Liver (tissue), 9 donors: ENCODE results near the gene SFMBT2. TPM values are rescaled to one million over a fixed set of nuclear protein-coding genes. Genes with fewer than 3 reads are reported as not detected.
"Not testable (repeated sequence)": the region's sequence is repeated elsewhere in the genome, so short reads cannot be mapped to it uniquely, and the experiment has no call there.

Experiments
- DNase-seq: peaks from one replicate; pipeline ENCODE4 v3.0.0-alpha.2; 2017; ENCODE audit warnings: low spot score
- H3K27ac ChIP-seq, 2 donors: one replicate each; pipeline ENCODE4 v1.7.0; 2013; ENCODE audit warnings: inconsistent platforms in 2 of 2, low read length in 2 of 2, control low read depth in 1 of 2, low read depth in 1 of 2, mild to moderate bottlenecking in 1 of 2
- H3K27me3 ChIP-seq, 4 donors: one replicate each; pipeline versions ENCODE4 v1.6.1 to v1.7.0; 2013; ENCODE audit warnings: low read length in 3 of 4, inconsistent platforms in 1 of 4, mild to moderate bottlenecking in 1 of 4, moderate library complexity in 1 of 4; ENCODE audit not compliant: control insufficient read depth in 4 of 4, insufficient read depth in 4 of 4
- H3K36me3 ChIP-seq, 4 donors: one replicate each; pipeline versions ENCODE4 v1.6.1 to v1.7.0; 2013; ENCODE audit warnings: low read length in 3 of 4, mild to moderate bottlenecking in 3 of 4, low read depth in 1 of 4, moderate library complexity in 1 of 4; ENCODE audit not compliant: control insufficient read depth in 4 of 4, insufficient read depth in 3 of 4
- H3K4me1 ChIP-seq, 4 donors: one replicate each; pipeline versions ENCODE4 v1.6.1 to v1.7.0; 2013; ENCODE audit warnings: low read length in 3 of 4, mild to moderate bottlenecking in 3 of 4, moderate library complexity in 1 of 4; ENCODE audit not compliant: control insufficient read depth in 4 of 4, insufficient read depth in 4 of 4
- H3K4me3 ChIP-seq, 3 donors: one replicate each; pipeline versions ENCODE4 v1.6.1 to v1.7.0; 2013; ENCODE audit warnings: low read length in 3 of 3, control low read depth in 1 of 3, low read depth in 1 of 3, mild to moderate bottlenecking in 1 of 3
- H3K9ac ChIP-seq, 2 donors: one replicate each; pipeline ENCODE4 v1.7.0; 2013; ENCODE audit warnings: low read length in 2 of 2, mild to moderate bottlenecking in 2 of 2, moderate library complexity in 2 of 2, control low read depth in 1 of 2, low read depth in 1 of 2
- H3K9me3 ChIP-seq, 4 donors: one replicate each; pipeline versions ENCODE4 v1.6.1 to v1.7.0; 2013; ENCODE audit warnings: low read length in 3 of 4; ENCODE audit not compliant: control insufficient read depth in 4 of 4
- ATF3 ChIP-seq: IDR thresholded peaks from 2 replicates; pipeline ENCODE4 v1.6.1; 2016; ENCODE audit warnings: antibody characterized with exemption
- EGR1 ChIP-seq, 2 donors: IDR thresholded peaks; 2 replicates each; pipeline ENCODE4 v1.6.1; 2016 to 2018; ENCODE audit warnings: antibody characterized with exemption in 2 of 2, low read depth in 2 of 2
- FOXA1 ChIP-seq: IDR thresholded peaks from 2 replicates; pipeline ENCODE4 v1.6.1; 2016; ENCODE audit warnings: antibody characterized with exemption
- FOXA2 ChIP-seq: IDR thresholded peaks from 2 replicates; pipeline ENCODE4 v1.6.1; 2016; ENCODE audit warnings: antibody characterized with exemption
- GABPA ChIP-seq, 2 donors: IDR thresholded peaks in 1 of 2; conservative IDR thresholded peaks in 1 of 2; 2 replicates each; pipeline ENCODE4 v1.6.1; 2016; ENCODE audit warnings: antibody characterized with exemption in 2 of 2, mild to moderate bottlenecking in 1 of 2, moderate library complexity in 1 of 2
- HNF4A ChIP-seq, 2 donors: conservative IDR thresholded peaks; 2 replicates each; pipeline ENCODE4 v1.6.1; 2016; ENCODE audit warnings: antibody characterized with exemption in 2 of 2, mild to moderate bottlenecking in 2 of 2
- JUND ChIP-seq, 2 donors: IDR thresholded peaks; 2 replicates each; pipeline ENCODE4 v1.6.1; 2016; ENCODE audit warnings: antibody characterized with exemption in 2 of 2
- MAX ChIP-seq: IDR thresholded peaks from 2 replicates; pipeline ENCODE4 v1.6.1; 2016; ENCODE audit warnings: antibody characterized with exemption
- NR2F2 ChIP-seq: IDR thresholded peaks from 2 replicates; pipeline ENCODE4 v1.6.1; 2016; ENCODE audit warnings: antibody characterized with exemption
- RXRA ChIP-seq, 2 donors: IDR thresholded peaks; 2 replicates each; pipeline ENCODE4 v1.6.1; 2017 to 2018; ENCODE audit warnings: antibody characterized with exemption in 2 of 2, mild to moderate bottlenecking in 1 of 2
- SP1 ChIP-seq: IDR thresholded peaks from 2 replicates; pipeline ENCODE4 v1.6.1; 2018; ENCODE audit warnings: antibody characterized with exemption, mild to moderate bottlenecking
- whole genome bisulfite sequencing: extraction: QIAGEN DNeasy Blood & Tissue Kit; methylation state at CpG from one replicate; pipeline ENCODE4 v1.1.7; 2013; 5-methylcytosine and 5-hydroxymethylcytosine counted together
- polyA plus RNA-seq, 2 donors: library from polyadenylated mRNA; stranded (reverse) in 1 of 2; unstranded in 1 of 2; fragments of 200-250 nt in 1 of 2; fragments of >200 nt in 1 of 2; fragmentation: Nextera tagmentation in 1 of 2; extraction: Ambion mirVana in 1 of 2; gene quantifications; one replicate each; pipeline versions ENCODE4 v1.2.1 to v1.2.3, GENCODE V29; 2013 to 2015
- total RNA-seq, 2 donors: library from RNA; depleted of rRNA; stranded (reverse); fragments of >200 nt; gene quantifications; one replicate each; pipeline ENCODE4 v1.2.3, GENCODE V29; 2014
- TF ChIP-seq, protein P1 (sequence below): IDR thresholded peaks from 2 replicates; pipeline ENCODE4 v1.6.1; 2016; ENCODE audit warnings: antibody characterized with exemption, mild to moderate bottlenecking
- TF ChIP-seq, protein P2 (sequence below): fragments of 150-350 bp; IDR thresholded peaks from 2 replicates; pipeline ENCODE4 v1.5.1; 2017; ENCODE audit warnings: improper control_type of control experiment, low read depth, low read length; ENCODE audit not compliant: missing input control
- donor health status: healthy.
- donor health status: healthy.
- donor health status: healthy.
- donor health status: healthy.
- donor health status: healthy.

Gene SFMBT2
- total and polyA plus RNA-seq, 4 donors, result 0.46 to 2.8 (median 1.5) TPM

DNA sequence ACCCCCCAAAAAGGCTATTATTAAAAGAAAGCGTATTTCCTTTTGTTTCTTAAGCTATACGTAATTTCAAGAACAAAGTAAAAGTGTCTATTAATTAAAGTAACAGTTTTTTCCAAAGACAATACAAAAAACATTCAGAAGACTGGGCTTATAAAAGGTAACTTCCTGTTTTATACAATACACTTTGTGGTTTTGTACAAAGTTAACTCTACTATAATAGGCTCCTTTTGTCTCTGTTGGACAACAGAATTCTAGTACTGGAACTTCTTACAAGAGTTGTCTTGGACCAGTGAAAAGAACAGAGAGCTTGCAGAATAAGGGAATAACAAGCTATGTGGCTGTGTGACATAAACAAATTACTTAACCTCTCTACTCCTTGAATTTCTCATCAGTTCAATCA lies 21.5 kb downstream of the SFMBT2 start:
- H3K9ac ChIP-seq, result no peak overlapping the region
- H3K4me3 ChIP-seq, result no peak overlapping the region
- H3K36me3 ChIP-seq, result no peaks in the 10 kb centered on the region
- no peak overlapping the region for H3K27ac ChIP-seq
- H3K9me3 ChIP-seq, result no peaks in the 10 kb centered on the region
- TF ChIP-seq FOXA1 (no peak), FOXA2 (no peak), SP1 (no peak), ATF3 (no peak), JUND (IDR thresholded peaks at IDR 0.05) (no peak)
- TF ChIP-seq, protein P1, sequence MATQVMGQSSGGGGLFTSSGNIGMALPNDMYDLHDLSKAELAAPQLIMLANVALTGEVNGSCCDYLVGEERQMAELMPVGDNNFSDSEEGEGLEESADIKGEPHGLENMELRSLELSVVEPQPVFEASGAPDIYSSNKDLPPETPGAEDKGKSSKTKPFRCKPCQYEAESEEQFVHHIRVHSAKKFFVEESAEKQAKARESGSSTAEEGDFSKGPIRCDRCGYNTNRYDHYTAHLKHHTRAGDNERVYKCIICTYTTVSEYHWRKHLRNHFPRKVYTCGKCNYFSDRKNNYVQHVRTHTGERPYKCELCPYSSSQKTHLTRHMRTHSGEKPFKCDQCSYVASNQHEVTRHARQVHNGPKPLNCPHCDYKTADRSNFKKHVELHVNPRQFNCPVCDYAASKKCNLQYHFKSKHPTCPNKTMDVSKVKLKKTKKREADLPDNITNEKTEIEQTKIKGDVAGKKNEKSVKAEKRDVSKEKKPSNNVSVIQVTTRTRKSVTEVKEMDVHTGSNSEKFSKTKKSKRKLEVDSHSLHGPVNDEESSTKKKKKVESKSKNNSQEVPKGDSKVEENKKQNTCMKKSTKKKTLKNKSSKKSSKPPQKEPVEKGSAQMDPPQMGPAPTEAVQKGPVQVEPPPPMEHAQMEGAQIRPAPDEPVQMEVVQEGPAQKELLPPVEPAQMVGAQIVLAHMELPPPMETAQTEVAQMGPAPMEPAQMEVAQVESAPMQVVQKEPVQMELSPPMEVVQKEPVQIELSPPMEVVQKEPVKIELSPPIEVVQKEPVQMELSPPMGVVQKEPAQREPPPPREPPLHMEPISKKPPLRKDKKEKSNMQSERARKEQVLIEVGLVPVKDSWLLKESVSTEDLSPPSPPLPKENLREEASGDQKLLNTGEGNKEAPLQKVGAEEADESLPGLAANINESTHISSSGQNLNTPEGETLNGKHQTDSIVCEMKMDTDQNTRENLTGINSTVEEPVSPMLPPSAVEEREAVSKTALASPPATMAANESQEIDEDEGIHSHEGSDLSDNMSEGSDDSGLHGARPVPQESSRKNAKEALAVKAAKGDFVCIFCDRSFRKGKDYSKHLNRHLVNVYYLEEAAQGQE, result no peak
- TF ChIP-seq, protein P2, sequence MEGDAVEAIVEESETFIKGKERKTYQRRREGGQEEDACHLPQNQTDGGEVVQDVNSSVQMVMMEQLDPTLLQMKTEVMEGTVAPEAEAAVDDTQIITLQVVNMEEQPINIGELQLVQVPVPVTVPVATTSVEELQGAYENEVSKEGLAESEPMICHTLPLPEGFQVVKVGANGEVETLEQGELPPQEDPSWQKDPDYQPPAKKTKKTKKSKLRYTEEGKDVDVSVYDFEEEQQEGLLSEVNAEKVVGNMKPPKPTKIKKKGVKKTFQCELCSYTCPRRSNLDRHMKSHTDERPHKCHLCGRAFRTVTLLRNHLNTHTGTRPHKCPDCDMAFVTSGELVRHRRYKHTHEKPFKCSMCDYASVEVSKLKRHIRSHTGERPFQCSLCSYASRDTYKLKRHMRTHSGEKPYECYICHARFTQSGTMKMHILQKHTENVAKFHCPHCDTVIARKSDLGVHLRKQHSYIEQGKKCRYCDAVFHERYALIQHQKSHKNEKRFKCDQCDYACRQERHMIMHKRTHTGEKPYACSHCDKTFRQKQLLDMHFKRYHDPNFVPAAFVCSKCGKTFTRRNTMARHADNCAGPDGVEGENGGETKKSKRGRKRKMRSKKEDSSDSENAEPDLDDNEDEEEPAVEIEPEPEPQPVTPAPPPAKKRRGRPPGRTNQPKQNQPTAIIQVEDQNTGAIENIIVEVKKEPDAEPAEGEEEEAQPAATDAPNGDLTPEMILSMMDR, result no peak
- no peak for DNase-seq
- no peaks in the 10 kb centered on the region for H3K4me1 ChIP-seq
- peaks cover 0 to 4% (median 1%) of the 10 kb centered on the region in 4 donors for H3K27me3 ChIP-seq
- 78% methylated on average over 2 of the region's 2 CpGs for WGBS

DNA sequence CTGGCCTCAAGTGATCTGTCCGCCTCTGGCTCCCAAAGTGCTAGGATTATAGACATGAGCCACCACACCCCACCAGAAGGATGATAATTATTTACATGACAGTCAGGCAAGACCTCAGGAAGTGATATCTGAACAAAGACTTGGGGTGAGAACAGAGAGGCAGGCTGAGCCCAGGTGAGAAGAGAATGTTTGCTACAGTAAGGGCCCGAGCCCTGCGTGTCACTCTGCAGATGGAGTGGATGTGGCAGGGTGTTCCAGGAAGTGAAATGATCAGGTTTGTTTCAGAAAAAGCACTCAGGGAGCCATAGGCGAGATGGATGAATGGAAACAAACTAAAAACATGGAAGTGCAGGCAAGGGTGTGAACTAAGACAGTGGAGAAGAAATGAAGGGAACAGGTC lies 22.2 kb downstream of the SFMBT2 start:
- H3K9ac ChIP-seq, result no peak overlapping the region
- no peak for DNase-seq
- H3K4me1 ChIP-seq, result no peaks in the 10 kb centered on the region
- peaks cover 0 to 3% (median 1%) of the 10 kb centered on the region in 4 donors for H3K27me3 ChIP-seq
- no peak overlapping the region for H3K4me3 ChIP-seq
- H3K9me3 ChIP-seq, result no peaks in the 10 kb centered on the region
- 87% methylated on average over 4 of the region's 4 CpGs for WGBS
- no peak for TF ChIP-seq GABPA (IDR thresholded peaks at IDR 0.05 in 1 of 2, conservative IDR thresholded peaks at IDR 0.05 in 1 of 2)
- TF ChIP-seq JUND (IDR thresholded peaks at IDR 0.05), result no peak
- TF ChIP-seq FOXA2, result no peak
- no peak for TF ChIP-seq ATF3
- no peak for TF ChIP-seq HNF4A (conservative IDR thresholded peaks at IDR 0.05)
- TF ChIP-seq RXRA (IDR thresholded peaks at IDR 0.05), result no peak
- TF ChIP-seq NR2F2, result no peak
- no peak for TF ChIP-seq MAX
- no peak for TF ChIP-seq EGR1 (IDR thresholded peaks at IDR 0.05; ENCODE audit: low read depth in 2 of 2)
- no peaks in the 10 kb centered on the region for H3K36me3 ChIP-seq
- H3K27ac ChIP-seq, result no peak overlapping the region

DNA sequence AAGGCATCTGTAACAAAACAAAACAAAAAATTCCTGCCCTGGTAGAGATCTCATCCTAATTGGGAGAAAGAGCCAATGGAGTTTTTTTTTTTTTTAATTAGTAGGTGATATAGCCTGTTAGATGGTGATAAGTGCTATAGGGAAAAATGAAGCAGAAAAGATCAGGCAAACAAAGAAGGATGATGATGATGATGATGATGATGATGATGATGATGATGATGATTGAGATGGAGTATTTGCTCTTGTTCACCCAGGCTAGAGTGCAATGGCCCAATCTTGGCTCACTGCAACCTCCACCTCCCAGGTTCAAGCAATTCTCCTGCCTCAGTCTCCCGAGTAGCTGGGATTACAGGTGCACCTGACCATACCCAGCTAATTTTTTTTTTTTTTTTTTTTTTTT lies 22.7 kb downstream of the SFMBT2 start:
- DNase-seq, H3K4me3 ChIP-seq, H3K4me1 ChIP-seq, H3K9ac ChIP-seq, H3K27me3 ChIP-seq, H3K9me3 ChIP-seq, H3K27ac ChIP-seq, H3K36me3 ChIP-seq: not testable (repeated sequence)
- 93% methylated on average over 1 of the region's 1 CpG for WGBS
